HG03103 (cell line): ENCODE data around the gene TMEM164.

Experiments used
- ATAC-seq: cut with Tn5 transposase; IDR thresholded peaks from one replicate; pipeline ENCODE4 v1.9.1; 2021; ENCODE audit warnings: low read depth; ENCODE audit not compliant: unreplicated experiment

The TMEM164 gene

DNA sequence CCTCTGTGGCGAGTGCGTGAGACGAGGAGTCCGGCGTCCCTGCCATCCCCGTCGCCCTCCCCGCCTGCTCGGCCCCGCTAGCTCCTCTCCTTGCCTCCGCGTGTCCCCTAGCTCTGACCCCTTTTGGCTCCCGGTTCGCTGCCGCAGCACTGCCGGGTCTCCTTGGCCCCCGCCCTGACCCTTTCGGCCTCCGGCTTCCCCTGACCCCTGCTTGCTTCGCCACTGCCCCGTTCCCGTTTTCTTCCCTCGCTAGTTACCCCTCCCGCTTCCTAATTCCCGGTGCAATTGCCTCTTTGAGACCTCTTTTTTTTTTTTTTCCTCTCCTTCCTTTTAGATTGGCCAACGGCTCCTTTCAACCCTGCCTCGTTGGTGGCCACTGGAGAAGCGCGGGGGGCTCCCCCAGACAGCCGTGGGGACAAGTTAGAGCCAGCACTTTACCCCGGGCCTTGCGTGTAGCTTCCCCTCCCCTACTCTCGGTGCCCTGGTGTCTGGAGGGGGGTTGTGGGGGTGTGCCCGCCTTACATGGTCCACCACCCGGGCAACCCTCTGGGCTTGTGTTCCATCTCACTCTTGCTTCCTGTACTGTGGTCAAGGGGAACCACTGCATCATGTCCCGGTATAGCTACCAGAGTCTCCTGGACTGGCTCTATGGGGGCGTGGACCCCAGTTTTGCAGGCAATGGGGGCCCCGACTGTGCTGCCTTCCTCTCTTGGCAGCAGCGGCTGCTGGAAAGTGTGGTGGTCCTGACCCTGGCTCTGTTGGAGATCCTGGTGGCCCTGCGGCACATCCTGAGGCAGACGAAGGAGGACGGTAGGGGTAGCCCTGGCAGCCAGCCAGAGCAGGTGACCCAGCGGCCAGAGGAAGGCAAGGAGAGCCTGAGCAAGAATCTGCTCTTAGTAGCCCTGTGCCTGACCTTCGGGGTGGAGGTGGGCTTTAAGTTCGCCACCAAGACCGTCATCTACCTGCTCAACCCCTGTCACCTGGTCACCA, 548 bp downstream of the TMEM164 start:
- no peak for ATAC-seq

DNA sequence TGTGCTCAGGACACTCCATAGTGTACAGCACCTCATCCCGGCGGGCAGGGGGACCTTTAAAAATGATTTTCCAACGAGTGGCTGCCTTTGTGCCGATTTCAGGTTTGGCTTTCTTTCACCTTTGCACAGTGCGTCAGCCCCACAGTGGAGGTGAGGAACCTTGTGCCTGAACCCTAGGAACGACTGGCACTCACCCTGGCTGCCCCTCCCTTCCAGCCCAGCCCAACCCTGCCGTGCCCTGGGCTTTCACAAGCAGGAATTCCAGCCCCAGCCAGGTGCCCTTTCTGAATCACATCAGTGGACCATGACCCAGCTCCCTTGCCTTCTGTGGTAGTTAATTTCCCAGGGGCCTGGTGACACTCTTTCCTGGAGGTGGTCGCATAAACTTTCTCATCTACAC, 1.3 kb downstream of the TMEM164 start:
- no peak for ATAC-seq

DNA sequence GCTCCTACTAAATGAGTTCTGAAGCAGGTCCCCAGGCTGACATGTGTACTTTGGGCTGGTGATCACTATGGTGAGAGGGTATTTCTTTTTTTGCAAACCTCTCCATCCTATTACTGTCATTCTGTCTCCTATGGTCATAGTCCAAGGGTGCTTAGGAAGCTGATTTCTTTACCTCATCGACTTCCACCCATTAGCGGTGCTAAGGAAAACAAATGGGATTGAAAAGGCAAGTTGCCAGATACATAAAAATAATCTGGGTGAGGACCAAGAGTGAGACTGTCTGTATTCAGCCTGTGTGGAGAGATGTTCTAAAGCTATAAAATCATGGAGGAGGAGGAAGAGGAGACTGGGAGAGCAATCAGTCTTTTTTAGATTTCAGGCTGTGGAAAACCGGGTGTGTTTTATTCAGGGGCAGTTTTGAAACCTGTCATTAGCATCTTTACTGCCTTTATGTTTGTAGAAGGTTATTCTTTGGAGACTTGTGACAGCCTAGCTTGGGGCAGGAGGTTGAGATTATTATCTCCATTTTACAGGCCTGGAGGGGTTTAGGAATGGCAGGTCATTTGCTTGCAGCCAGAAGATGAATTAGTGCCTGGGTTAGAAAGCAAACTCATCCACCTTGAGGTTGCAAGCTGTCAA, 1.9 kb downstream of the TMEM164 start:
- ATAC-seq = no peak

DNA sequence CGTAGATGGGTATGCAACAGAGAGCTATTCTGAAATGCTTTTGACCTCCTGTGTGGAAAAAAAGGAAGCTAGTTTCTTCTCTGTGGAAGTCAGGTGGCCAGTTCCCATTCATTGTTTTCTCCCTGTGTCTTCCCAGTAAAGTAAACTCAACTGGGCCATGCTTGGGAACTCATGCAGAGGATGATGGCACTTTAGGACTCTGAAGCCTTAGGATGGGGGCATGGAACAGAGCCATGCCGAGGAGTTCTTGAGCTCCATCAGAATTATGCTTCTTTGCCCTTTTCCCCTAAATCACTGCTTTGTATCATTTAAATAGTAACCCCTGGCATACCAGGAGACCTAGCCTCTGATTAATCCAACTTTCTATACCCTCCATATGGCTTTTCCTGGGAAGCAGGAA, 3.2 kb downstream of the TMEM164 start:
- ATAC-seq = no peak

DNA sequence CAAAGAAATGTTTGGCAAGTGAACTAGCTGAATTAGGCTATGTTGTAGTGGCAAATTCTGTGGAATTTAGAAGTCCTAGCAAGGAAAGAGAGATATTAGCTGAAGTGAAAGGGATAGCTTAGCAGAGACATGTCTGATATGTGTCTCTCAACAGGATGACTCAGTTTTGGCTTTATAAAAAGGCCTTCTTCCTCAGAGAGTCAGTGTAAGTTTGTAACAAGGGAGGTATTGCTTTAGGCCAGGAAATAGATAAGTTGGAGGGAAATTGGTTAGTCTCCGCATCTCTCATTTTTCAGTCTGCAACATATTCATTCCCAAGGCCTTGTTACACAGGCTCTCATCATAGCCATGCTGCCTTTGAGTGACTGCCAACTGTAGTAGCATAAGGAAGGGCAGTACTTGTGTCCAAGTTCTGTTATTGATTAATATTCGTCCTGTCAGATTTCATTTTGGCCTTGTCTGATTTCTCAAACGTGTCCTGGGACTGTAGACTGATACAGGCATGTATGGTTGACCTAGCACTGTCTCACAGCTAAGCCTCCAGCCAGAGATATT, 4.0 kb downstream of the TMEM164 start:
- no peak for ATAC-seq

DNA sequence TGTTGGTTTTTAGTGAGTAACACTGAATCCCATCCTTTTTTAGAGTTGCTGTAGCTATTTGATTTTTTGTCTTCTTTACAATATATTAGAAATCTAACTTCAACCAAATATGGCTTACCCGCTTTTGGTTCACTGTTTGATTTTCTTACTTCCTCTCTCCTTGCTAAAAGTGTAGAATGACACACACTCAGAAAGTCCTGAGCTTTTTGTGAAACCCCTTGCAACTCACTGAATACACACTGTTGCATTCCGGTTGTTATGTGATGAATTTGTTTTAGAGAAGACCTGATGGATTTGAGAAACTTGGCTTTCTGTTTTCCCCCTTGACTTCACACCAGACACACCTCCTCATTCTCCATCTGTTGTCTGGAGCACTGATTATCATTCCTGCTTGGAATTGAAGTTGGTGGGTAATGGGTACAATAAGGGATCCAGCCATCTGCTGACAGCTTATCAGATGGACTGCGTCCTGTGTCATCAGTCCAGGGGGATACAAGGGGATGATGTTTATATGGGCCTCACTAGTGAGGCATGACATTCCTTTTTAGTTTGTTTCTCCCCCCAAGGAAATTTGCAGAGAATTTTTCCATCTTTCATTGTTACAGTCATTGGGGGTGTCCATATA, 5.2 kb downstream of the TMEM164 start:
- ATAC-seq = no peak

DNA sequence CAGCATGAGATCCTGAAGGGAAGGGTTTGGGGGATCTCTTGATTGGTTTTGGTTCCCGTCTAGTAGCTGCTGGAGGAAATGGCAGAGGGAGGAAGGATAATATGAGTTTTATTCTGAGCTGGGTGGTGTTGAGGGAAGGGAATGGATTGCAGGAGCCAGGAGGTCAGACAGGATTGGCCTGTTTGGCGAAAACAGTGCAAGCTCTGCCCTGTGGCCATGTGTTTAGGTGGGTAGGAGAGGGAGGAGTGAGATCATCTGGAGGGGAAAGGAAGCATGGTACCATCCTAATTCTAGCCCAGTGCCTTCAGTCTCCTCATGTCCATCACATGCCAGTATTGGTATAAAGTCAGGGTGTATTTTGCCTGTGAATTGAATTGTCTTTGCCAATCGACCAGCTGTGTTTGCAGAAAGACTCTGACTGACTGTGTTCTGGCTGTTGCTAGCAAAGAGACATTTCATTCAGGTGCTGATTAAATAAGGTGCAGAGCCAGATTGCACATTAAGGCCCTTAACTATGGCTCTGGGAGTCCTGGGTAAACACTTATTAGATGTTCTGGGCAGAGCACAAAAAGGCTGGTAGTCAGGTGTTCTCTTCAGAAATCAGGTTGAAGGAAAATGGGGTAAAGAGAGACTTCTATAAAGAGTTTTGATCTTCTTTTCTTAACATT, 10.0 kb downstream of the TMEM164 start:
- ATAC-seq = no peak

DNA sequence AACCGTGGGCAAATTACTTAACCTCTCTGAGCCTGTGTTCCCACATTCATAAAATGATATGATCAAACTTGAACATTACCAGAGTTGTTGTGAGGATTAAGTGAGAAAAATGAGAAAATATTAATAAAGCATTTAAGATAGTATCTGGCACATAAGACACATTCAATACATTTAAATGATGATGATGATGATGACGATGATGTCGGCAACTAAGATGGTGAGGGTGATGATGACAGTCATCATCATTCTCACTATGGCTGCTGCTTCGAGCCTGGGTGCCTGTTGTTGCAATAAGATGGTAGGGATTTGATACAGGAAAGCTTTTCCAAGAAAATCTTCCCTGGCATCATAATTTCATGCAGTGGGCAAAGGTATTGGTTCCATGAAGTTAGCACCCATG, 11.1 kb downstream of the TMEM164 start:
- no peak for ATAC-seq

DNA sequence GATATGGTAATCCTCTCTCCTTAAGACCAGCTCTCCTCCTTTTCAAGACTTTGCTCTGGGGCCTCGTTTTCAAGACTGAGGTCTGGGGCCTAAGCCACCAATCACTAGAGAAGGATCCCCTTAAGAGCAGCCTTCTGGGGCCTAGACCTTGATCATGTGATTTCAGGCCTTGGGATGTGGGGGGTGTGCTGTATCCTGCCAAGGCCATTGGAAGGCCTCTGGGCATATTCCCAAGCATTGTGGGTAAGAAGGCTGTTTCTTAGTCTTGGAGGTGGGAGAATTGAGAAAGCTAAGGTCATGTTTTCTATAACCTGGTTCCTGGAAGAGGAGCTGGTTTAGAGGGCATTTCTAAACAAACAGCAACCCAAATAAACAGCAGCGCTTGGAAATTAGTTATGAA, 12.1 kb downstream of the TMEM164 start:
- ATAC-seq = no peak

DNA sequence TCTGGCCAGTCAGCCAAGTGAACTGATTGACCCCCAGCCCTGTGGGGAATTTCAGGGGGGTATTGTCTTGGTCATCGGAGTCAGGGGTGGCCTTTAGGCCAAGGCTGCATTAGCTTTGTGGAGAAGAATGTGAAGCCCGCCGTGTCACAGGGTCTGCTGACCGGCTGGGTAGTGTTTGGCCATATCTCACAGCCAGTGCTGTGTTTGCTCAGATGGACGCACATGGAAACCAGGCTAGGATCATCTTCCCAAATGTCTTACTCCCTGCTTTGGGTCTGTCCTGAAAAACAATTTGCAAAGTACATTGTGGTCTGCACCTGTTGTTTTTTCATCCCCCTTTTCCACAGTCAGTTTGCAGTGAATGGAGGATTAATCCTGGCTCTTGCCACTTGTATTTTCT, 13.0 kb downstream of the TMEM164 start:
- ATAC-seq = no peak

DNA sequence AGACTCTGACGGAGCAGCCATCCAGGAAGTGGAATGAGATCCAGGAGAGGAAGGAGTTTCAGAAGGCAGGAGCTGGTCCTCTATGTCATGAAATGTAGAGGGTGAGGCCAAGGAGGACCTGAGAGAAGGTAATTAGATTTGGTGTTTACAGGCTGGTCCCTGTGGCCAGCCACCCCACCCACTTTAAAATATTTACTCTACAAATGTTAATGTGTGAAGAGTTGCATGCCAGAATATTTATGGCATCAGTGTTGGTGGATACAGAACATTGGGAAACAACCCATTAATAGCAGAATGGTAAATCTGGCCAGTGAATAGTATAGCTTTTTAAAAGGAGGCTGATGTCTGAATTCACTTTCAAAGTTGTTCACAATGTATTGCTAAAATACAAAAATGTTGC, 17.6 kb downstream of the TMEM164 start:
- ATAC-seq = no peak

DNA sequence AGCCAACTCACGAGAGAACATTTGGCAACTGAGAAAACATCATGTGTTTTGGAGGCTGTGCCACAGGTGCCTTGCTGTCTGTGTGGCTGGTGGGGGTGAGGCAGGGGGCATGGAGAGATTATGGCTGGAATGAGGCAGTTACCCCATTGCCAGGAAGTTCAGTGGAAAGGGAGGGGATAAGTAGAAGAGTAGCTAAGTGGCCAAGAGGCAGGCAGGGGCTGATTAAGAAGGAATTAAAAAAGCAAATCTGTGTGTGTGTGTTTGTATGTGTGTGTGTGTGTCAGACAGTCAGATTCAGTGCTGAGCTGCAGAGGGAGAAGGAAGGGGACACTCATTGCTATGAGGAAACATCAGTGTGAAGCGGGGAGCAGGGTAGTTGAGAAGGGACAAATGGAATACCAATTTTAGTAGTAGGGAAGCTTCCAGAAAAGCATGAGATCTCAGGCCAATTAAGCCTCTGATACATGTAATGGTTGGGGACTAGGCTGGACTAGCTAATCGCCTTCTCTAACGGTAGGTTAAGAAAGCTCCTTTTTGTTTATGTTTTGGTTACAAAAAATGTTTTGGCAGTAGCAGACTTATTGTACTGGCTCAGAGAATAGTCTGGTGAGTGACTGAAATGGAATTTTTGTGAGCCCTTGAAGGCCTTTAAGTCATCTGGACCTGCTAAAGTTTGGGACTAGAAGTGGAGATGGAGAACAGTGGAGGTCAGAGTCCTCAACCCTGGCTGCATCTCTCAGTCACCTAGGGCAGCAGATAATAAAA, 18.5 kb downstream of the TMEM164 start:
- no peak for ATAC-seq

DNA sequence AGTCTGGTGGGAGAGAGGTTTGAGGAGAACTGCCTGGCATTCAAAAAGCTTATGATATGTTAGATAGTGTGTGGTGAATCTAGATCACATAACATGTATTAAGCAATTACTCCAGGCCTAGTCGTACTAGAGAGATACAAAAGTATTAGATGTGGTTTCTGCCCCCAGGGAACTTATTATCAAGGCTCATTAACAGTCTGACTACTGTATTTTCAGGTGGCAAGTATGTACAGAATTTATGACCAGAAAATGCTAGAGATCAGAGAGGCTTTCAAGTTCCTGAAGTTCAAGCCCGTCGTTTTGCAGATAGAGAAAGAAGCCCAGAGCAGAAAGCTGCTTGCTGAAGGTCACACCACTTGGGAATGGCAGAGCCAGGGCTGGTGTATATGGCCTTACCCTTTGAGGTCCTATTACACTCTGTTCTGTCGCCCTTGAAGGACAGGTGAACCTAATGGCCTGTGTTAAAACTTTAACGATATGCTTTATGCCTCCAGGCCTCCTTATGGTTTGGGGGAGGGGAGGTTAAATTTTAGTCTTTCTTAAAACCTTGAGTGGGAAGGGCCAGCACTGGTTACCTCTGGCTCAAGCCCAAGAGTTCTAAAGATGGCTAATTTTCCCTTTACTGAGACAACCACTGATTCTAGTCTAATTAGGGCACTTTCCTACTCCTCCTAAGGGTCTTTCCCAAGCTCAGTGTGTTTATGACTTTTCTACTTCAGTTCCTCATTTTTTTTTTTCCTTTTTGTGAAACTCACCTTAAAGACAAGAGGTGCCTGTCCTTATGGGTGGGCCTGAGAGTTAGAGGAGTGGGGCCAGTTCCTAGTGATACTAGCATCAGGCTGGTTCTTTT, 19.9 kb downstream of the TMEM164 start:
- ATAC-seq = no peak

DNA sequence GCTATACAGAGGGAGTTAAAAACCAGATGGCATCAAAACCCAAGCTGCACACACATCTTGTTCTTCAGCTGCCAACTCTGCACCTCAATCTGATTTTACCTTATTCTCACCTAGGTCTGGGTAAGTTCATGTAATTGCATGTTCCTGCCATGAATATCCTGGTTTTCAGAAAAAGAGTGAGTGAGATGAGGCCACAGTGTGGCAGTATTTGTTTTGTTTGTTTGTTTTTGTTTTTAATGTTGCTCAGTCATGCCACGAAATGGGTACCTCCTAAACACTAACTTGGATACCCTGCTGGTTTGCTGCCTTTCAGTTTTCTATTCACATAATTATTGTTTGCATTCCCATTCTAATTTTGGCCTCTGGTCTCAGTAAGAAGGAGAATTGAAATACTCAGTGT, 22.5 kb downstream of the TMEM164 start:
- no peak for ATAC-seq

DNA sequence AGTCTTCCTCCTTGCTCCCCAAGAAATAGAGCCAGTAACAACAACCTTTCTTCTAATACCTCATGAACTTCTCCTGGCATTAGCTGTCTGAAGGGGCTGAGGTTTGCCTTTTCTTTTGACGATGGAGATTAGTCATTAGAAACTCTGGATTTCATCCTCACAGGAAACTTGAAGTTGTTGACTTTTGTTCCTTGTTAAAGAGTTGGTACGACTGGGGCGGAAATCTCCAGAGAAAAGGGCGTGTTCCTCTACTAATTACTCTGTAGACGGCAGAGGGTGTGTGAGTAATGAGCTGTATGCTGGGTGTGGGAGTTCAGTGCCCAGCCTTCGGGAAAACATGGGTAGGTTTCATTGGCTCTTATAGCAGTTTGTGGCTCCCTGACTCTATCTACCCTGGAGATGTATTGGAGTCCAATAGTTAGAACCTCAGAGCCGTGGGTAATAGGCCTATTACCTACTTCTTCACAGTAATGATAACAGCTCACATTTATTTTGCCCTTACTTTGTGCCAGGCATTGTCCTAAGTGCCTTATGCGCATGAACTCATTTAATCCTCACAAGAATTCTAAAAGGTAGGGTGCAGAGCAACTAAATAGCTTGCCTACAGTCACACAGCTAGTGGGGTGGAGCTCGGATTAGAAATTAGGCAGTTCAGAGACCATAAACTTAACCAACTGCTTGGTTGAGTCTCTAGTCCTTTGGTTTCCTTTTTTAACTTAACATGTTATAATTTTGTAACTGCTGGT, 23.4 kb downstream of the TMEM164 start:
- no peak for ATAC-seq

DNA sequence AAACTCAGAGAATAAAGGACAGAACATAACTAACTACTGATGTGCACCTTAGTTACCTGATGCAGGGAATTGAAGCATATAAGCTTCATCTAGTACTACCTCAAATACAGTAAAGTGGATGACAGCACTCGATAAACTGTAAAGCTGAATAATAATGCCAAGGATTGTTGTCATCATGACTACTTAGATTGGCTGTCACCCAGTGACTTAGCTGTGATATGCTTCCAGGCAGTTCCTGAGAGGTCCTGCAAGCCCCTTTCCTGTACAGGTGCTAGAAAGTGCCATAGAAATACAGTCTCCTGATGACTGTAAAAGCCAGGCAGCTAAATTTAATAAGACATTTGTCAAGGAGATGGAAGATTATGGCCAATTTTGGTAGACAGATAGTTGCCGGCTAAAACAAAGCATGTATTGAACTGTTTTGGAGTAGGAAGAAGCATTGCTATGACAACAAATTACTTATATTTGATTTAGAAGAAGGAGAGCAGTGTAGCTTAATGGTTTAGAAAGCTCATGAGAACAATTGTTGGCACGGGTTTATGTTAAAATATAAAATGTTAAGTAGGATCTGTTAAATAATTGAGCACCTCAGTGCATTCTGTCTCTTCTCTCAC, 29.7 kb downstream of the TMEM164 start:
- no peak for ATAC-seq

DNA sequence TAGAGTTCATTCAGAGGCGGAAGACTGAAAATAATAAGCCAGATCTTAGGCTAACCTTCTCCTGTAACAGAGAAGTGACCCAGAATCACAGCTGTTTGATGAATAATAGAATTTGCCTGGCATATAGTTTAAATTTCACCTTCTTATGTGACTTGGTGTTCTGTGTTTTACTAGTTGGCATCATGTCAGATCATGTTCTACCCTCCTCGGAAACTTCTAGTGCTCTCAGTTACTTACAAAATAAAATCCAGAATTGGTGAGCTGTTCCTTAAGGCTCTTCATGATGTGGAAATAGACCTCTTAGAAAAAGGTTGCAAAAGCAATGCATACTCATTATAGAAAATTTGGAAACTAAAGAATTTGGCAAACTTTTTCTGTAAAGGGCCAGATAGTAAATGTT, 31.1 kb downstream of the TMEM164 start:
- ATAC-seq = no peak
